Transverse colon (tissue), 4 donors: Measurements from ENCODE around the gene SVBP. TPM values are rescaled to one million over a fixed set of nuclear protein-coding genes. Genes with fewer than 3 reads are reported as not detected.

Experiments used
- DNase-seq: peaks from one replicate; pipeline ENCODE4 v3.0.0-alpha.2; 2019
- H3K27ac ChIP-seq, 4 donors: fragments of 200-600 bp; sonication (generic); 2 replicates each; pipeline ENCODE4 v1.5.1; 2016 to 2018; ENCODE audit warnings: inconsistent platforms in 4 of 4
- H3K27me3 ChIP-seq: fragments of 200-600 bp; sonication (generic); 2 replicates; pipeline ENCODE4 v1.5.1; 2017; ENCODE audit warnings: inconsistent platforms
- H3K36me3 ChIP-seq, 4 donors: fragments of 200-600 bp; sonication (generic); 2 replicates each; pipeline ENCODE4 v1.5.1; 2017 to 2019; ENCODE audit warnings: inconsistent platforms in 4 of 4
- H3K4me1 ChIP-seq, 4 donors: fragments of 200-600 bp; sonication (generic); 2 replicates each; pipeline ENCODE4 v1.5.1; 2017 to 2020; ENCODE audit warnings: inconsistent platforms in 4 of 4
- H3K4me3 ChIP-seq, 4 donors: fragments of 200-600 bp; sonication (generic); 1 replicate in 1 of 4; 2 replicates in 3 of 4; pipeline versions ENCODE4 v1.5.1 to v1.6.1; 2017 to 2019; ENCODE audit warnings: inconsistent platforms in 4 of 4
- H3K9me3 ChIP-seq, 2 donors: fragments of 200-600 bp; sonication (generic); 2 replicates each; pipeline ENCODE4 v1.5.1; 2017 to 2019; ENCODE audit warnings: inconsistent platforms in 2 of 2
- CTCF ChIP-seq, 5 experiments: fragments of 200-600 bp in 3 of 5; fragments of 450-650 bp in 2 of 5; sonication (generic) in 3 of 5; IDR thresholded peaks; 1 replicate in 2 of 5; 2 replicates in 3 of 5; pipeline ENCODE4 v1.5.1; 2016 to 2017; ENCODE audit warnings: antibody characterized with exemption in 5 of 5, inconsistent platforms in 3 of 5, mild to moderate bottlenecking in 2 of 5, moderate library complexity in 1 of 5
- EP300 ChIP-seq: sonication (generic); formaldehyde crosslinking; IDR thresholded peaks from one replicate; pipeline ENCODE4 v1.6.1; 2017; ENCODE audit warnings: antibody characterized with exemption, low read depth
- POLR2A ChIP-seq: fragments of 450-650 bp; IDR thresholded peaks from one replicate; pipeline ENCODE4 v1.6.1; 2016; ENCODE audit warnings: antibody characterized with exemption, mild to moderate bottlenecking, moderate library complexity
- POLR2AphosphoS5 ChIP-seq, 3 donors: sonication (generic); formaldehyde crosslinking; IDR thresholded peaks; one replicate each; pipeline ENCODE4 v1.6.1; 2016; ENCODE audit warnings: antibody characterized with exemption in 3 of 3
- WGBS, 2 donors: methylation state at CpG; one replicate each; pipeline ENCODE4 v1.1.5; 2018; ENCODE audit warnings: low coverage in 1 of 2; 5-methylcytosine and 5-hydroxymethylcytosine counted together
- in situ Hi-C, 4 donors: fragments of 200-750 bp; cut with MboI; loops; one replicate each; pipeline versions ENCODE4 v1.15.0 to v1.15.1; 2017; ENCODE audit warnings: low sequenced_read_pairs in 3 of 4, low pct_ligation_motif_present in 1 of 4, low pct_unique_long_range_greater_than_20kb in 1 of 4
- intact Hi-C: fragments of 100-400 bp; cut with DNase I; formaldehyde crosslinking; loops from one replicate; pipeline ENCODE4 v1.15.1; 2023; ENCODE audit warnings: low total_unique reads
- total RNA-seq, 4 donors: library from RNA; depleted of rRNA; stranded (reverse); fragments of >200 nt; gene quantifications; one replicate each; pipeline ENCODE4 v1.1.0, GENCODE V29; 2016

Gene SVBP
- total RNA-seq, 4 donors from 2014 or later = 15.3 to 33.3 (median 17.6) TPM

- TF ChIP-seq POLR2AphosphoS5 (IDR thresholded peaks at IDR 0.05) (no peak), EP300 (no peak), CTCF (IDR thresholded peaks at IDR 0.05) (no peak), POLR2A (no peak)
- no peaks in the 10 kb centered on the region for H3K9me3 ChIP-seq
- H3K27ac ChIP-seq = no peak overlapping the region
- no peak overlapping the region for H3K4me3 ChIP-seq
- 87 to 92% methylated on average over 3 to 5 of the region's 5 CpGs for WGBS, 2 donors
- in situ Hi-C loops (loop anchor here in 1 of 4 donors (25.0 kb wide), 1 partner anchor 276 kb away; no protein-coding TSS in a partner anchor), intact Hi-C loops (no loop called here)
- peaks cover 11% of the 10 kb centered on the region for H3K27me3 ChIP-seq
- H3K4me1 ChIP-seq = peaks cover 0 to 11% (median 6%) of the 10 kb centered on the region in 4 donors
- no peak for DNase-seq
- no peaks in the 10 kb centered on the region for H3K36me3 ChIP-seq
Observed at GRCh38 chr1:42786097-42786496, 31.1 kb downstream of the SVBP start.

DNA sequence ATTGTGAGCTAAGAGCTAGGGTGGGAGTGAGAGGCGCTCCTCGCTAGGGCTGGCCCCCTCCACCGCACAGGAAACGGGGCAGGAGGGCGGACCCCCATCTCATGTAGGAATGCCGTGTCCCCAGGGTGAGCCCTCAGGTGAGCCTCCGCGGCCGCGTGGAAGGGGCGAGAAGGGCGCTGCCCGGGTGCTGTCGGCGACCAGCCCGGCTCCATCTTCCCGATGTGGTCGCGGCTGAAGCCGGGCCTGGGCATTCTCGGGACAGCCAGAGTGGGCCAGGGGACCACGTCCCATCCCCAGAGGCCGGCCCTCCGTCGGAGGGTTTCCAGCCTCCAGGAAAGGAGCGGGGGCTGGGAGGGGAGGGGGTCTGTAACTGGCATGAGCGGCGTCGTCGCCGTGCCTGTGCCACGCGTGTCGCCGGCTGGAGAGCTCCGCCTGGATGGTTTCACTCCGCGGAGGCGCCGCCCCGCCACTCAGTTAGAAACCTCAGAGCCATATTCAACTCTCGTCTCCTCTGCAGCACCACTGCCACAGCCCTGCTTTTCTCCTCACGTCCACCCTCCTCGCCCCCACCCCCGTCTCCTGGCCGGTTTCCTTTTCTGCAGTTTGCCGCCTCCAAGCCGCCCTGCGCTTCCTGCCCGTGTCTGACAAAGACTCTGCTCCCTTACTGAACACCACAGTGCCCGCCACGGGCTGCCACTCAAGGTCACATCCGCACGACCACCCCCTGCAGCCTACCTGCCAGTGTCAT, 32.1 kb downstream of the SVBP start, which contains the start of gene TMEM269:
Gene TMEM269, plus strand, starts transcription at position 46 of the 748 bp plus-strand sequence. CDS start 4,903 bp downstream, outside the sequence.
- TF ChIP-seq CTCF (IDR thresholded peaks at IDR 0.05) = no peak
- TF ChIP-seq POLR2A = no peak
- peak; percentile 13 for DNase-seq
- H3K27ac ChIP-seq = no peak within 1 kb of the TSS
- in situ Hi-C loops = loop anchor here in 1 of 4 donors (25.0 kb wide), 1 partner anchor 277 kb away; no protein-coding TSS in a partner anchor
- WGBS, 2 donors = 0 to 31% methylated on average over 2 to 32 of the region's 54 CpGs
- H3K4me1 ChIP-seq = peaks cover 0 to 11% (median 6%) of the 10 kb centered on the region in 4 donors
- intact Hi-C loops = no loop called here
- peak within 1 kb of the TSS; percentile 11 to 45 (median 26) for H3K4me3 ChIP-seq
- no peaks in the 10 kb centered on the region for H3K9me3 ChIP-seq
- H3K36me3 ChIP-seq = peaks cover 0 to 5% (median 0%) of the 10 kb centered on the region in 4 donors
- H3K27me3 ChIP-seq = peaks cover 11% of the 10 kb centered on the region

GRCh38 chr1:42784547-42784945, 32.7 kb downstream of the SVBP start:
- Histone ChIP-seq H3K9me3 (no peaks in the 10 kb centered on the region), H3K4me1 (peaks cover 0 to 11% (median 6%) of the 10 kb centered on the region in 4 donors), H3K27ac (no peak overlapping the region), H3K27me3 (peaks cover 11% of the 10 kb centered on the region), H3K4me3 (peak overlapping the region in 1 of 4 donors; percentile 45), H3K36me3 (peaks cover 0 to 5% (median 0%) of the 10 kb centered on the region in 4 donors)
- DNase-seq = no peak
- intact Hi-C loops (no loop called here), in situ Hi-C loops (loop anchor here in 1 of 4 donors (25.0 kb wide), 1 partner anchor 278 kb away; no protein-coding TSS in a partner anchor)
- TF ChIP-seq EP300 (no peak), CTCF (IDR thresholded peaks at IDR 0.05) (no peak), POLR2AphosphoS5 (IDR thresholded peaks at IDR 0.05) (no peak), POLR2A (no peak)
- WGBS, 2 donors = 92% methylated on average over 18 of the region's 18 CpGs; no CpG with 5 or more reads in 1 of the 2 donors

- Histone ChIP-seq H3K36me3 (peaks cover 0 to 5% (median 0%) of the 10 kb centered on the region in 4 donors), H3K4me3 (no peak overlapping the region), H3K27ac (no peak overlapping the region), H3K27me3 (peaks cover 11% of the 10 kb centered on the region), H3K4me1 (peaks cover 0 to 11% (median 6%) of the 10 kb centered on the region in 4 donors), H3K9me3 (no peaks in the 10 kb centered on the region)
- in situ Hi-C loops = loop anchor here in 1 of 4 donors (25.0 kb wide), 1 partner anchor 279 kb away; no protein-coding TSS in a partner anchor
- intact Hi-C loops = no loop called here
- WGBS, 2 donors = 93 to 96% methylated on average over 2 of the region's 2 CpGs
- TF ChIP-seq EP300 = no peak
- no peak for TF ChIP-seq CTCF (IDR thresholded peaks at IDR 0.05)
- no peak for DNase-seq
Observed at GRCh38 chr1:42783092-42783491, 34.1 kb downstream of the SVBP start.
